ENCODE data around the gene CSRP3. TPM values are rescaled to one million over a fixed set of nuclear protein-coding genes. Genes with fewer than 3 reads are reported as not detected.

The CSRP3 gene
- total and polyA plus RNA-seq, 5 donors from 2014 or later: not detected

DNA sequence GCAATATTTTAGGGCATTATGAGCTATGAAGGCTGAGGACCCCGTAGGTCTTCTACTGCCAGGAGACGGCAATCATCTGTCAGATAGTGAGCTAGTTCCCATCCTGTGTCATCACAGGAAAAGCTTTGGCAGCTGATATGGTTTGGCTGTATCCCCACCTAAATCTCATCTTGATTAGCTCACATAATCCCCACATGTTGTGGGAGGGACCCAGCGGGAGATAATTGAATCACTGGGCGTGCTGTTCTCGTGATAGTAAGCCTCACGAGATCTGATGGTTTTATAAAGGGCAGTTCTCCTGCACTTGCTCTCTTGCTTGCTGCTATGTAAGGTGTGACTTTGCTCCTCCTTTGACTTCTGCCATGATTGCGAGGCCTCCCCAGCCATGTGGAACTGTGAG is 18.1 kb downstream of the CSRP3 start:
- H3K36me3 ChIP-seq (ENCODE audit: control insufficient read depth, insufficient read depth, low read length): no peaks in the 10 kb centered on the region
- H3K9me3 ChIP-seq (ENCODE audit: control insufficient read depth in 2 of 2, low read length in 2 of 2): no peaks in the 10 kb centered on the region
- H3K27ac Mint-ChIP-seq: no peak overlapping the region
- no peak overlapping the region for H3K27ac ChIP-seq (ENCODE audit: insufficient read depth, low read length, poor library complexity, severe bottlenecking)
- DNase-seq (no peak), ATAC-seq (ENCODE audit: low read depth in 2 of 2) (no peak)
- H3K9me3 Mint-ChIP-seq: no peaks in the 10 kb centered on the region
- H3K4me3 Mint-ChIP-seq: no peak overlapping the region
- no peaks in the 10 kb centered on the region for H3K4me1 Mint-ChIP-seq
- H3K27me3 ChIP-seq (ENCODE audit: control insufficient read depth, insufficient read depth, low read length): no peaks in the 10 kb centered on the region
- H3K4me3 ChIP-seq (ENCODE audit: low read depth, low read length): no peak overlapping the region
- H3K4me1 ChIP-seq (ENCODE audit: control insufficient read depth, insufficient read depth, low read length, poor library complexity, severe bottlenecking): no peaks in the 10 kb centered on the region
- no peaks in the 10 kb centered on the region for H3K27me3 Mint-ChIP-seq
- peaks cover 10% of the 10 kb centered on the region for H3K36me3 Mint-ChIP-seq

DNA sequence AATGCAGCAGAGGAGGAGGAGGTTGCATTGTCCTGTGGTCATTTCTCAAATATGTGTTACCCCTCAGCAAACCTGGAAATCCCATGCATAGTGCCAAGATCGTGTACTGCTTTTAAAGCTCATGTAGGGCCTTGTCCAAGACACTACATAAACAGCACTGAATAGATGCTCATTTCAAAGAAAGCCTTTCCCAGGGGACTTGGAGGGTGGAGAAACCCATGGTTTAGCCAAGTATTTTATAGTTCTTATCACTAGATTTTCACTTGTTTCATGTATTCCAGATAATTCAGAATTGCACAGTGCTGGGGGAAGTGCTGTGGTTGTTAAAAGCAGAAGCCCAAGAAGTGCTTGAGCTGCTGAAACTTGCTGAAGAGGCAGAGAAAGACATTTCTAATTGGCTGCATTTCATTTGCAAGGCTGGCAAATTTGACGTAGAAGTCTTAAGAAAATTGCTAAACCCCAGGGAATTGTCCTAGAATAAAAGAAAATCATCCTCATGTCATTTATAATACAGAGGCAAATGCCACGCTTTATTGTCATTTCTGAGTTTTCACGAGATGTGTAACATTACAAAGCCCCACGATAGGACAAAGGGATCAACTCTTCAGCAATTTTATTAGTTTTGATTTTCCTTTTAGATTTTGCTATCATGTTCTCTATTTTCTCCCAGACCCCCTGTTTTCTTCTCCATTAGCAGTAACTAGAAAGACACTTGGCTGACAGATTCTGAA is 20.1 kb downstream of the CSRP3 start:
- Mint-ChIP-seq H3K4me3 (no peak overlapping the region), H3K27ac (peak overlapping the region in 1 of 3 donors; percentile 4), H3K4me1 (peaks cover 0 to 8% (median under 1%) of the 10 kb centered on the region in 4 donors), H3K27me3 (no peaks in the 10 kb centered on the region), H3K9me3 (peaks cover 0 to 4% (median 0%) of the 10 kb centered on the region in 7 donors), H3K36me3 (peaks cover 23% of the 10 kb centered on the region)
- DNase-seq: no peak
- H3K27me3 ChIP-seq (ENCODE audit: control insufficient read depth, insufficient read depth, low read length): no peaks in the 10 kb centered on the region
- H3K4me3 ChIP-seq (ENCODE audit: low read depth, low read length): no peak overlapping the region
- no peaks in the 10 kb centered on the region for H3K4me1 ChIP-seq (ENCODE audit: control insufficient read depth, insufficient read depth, low read length, poor library complexity, severe bottlenecking)
- H3K36me3 ChIP-seq (ENCODE audit: control insufficient read depth, insufficient read depth, low read length): peaks cover 4% of the 10 kb centered on the region
- no peaks in the 10 kb centered on the region for H3K9me3 ChIP-seq (ENCODE audit: control insufficient read depth in 2 of 2, low read length in 2 of 2)
- no peak overlapping the region for H3K27ac ChIP-seq (ENCODE audit: insufficient read depth, low read length, poor library complexity, severe bottlenecking)
- no peak for ATAC-seq (ENCODE audit: low read depth in 2 of 2)

DNA sequence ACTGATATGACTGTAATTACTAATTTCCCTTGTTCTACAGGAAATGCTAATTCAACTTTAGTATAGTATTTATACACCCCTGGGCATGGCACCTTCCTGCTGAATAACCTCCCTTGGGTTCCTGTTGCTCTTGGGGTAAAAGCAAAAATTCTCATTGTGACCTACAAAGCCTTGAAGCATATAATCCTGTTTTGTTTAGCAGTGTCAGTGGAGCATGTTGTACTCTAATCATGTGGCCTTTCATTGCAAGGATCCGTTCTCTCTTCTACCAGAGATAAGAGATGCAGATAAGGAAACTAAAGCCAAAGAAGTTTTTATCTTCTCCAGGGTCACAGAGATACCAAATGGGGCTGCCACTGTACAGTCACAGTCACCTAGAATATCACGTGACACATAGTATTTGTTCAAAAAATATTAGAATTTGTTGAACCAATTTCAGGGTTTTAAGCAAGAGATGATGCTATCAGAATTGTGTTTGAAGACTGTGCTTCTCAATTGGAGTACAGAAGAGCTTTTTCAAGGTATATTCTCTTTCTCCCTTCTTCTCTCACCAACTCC is 25.1 kb downstream of the CSRP3 start:
- no peaks in the 10 kb centered on the region for H3K27me3 ChIP-seq (ENCODE audit: control insufficient read depth, insufficient read depth, low read length)
- DNase-seq (peak in 1 of 3 donors; percentile 9), ATAC-seq (ENCODE audit: low read depth in 2 of 2) (no peak)
- H3K36me3 ChIP-seq (ENCODE audit: control insufficient read depth, insufficient read depth, low read length): peaks cover 37% of the 10 kb centered on the region
- H3K27ac ChIP-seq (ENCODE audit: insufficient read depth, low read length, poor library complexity, severe bottlenecking): no peak overlapping the region
- no peaks in the 10 kb centered on the region for H3K9me3 ChIP-seq (ENCODE audit: control insufficient read depth in 2 of 2, low read length in 2 of 2)
- H3K27me3 Mint-ChIP-seq: no peaks in the 10 kb centered on the region
- no peak overlapping the region for H3K27ac Mint-ChIP-seq
- no peaks in the 10 kb centered on the region for H3K4me1 ChIP-seq (ENCODE audit: control insufficient read depth, insufficient read depth, low read length, poor library complexity, severe bottlenecking)
- H3K4me3 ChIP-seq (ENCODE audit: low read depth, low read length): no peak overlapping the region
- H3K4me1 Mint-ChIP-seq: peaks cover 0 to 15% (median 7%) of the 10 kb centered on the region in 4 donors
- peaks cover 0 to 4% (median 0%) of the 10 kb centered on the region in 7 donors for H3K9me3 Mint-ChIP-seq
- H3K36me3 Mint-ChIP-seq: peaks cover 52% of the 10 kb centered on the region
- no peak overlapping the region for H3K4me3 Mint-ChIP-seq

DNA sequence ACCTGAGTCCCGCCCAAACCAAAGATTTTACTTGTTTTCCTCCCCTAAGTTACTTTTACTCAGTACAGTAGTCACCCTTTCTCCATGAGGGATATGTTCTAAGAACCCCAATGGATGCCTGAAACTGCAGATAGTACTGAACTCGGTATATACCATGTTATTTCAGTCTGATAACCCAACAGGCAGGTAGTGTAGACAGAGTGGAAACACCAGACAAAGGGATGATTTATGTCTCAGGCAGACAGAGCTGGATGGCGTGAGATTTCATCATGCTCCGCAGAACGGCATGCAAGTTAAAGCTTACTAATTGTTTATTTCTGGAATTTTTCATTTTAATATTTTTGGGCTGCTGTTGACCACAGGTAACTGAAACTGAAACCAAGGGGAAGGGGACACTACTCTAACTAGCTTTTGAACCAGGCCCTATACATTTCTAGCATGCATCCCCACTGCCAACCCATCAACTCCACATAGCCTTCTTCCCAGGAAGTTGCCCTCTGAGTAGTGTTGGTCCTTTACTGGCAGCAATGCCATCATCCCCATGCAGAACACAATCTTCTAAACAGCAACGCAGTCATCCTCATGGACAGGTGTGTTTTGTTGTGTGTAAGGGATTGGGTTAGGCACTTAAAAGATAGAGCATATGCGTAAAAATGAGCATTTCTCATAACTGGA is 27.7 kb downstream of the CSRP3 start:
- H3K4me1 ChIP-seq (ENCODE audit: control insufficient read depth, insufficient read depth, low read length, poor library complexity, severe bottlenecking): no peaks in the 10 kb centered on the region
- peaks cover 57% of the 10 kb centered on the region for H3K36me3 ChIP-seq (ENCODE audit: control insufficient read depth, insufficient read depth, low read length)
- H3K27ac ChIP-seq (ENCODE audit: insufficient read depth, low read length, poor library complexity, severe bottlenecking): no peak overlapping the region
- Mint-ChIP-seq H3K9me3 (peaks cover 0 to 4% (median 0%) of the 10 kb centered on the region in 7 donors), H3K4me1 (peaks cover 0 to 15% (median 7%) of the 10 kb centered on the region in 4 donors), H3K4me3 (no peak overlapping the region), H3K27me3 (no peaks in the 10 kb centered on the region), H3K27ac (peak overlapping the region in 1 of 3 donors; percentile 33), H3K36me3 (peaks cover 62% of the 10 kb centered on the region)
- no peaks in the 10 kb centered on the region for H3K27me3 ChIP-seq (ENCODE audit: control insufficient read depth, insufficient read depth, low read length)
- H3K9me3 ChIP-seq (ENCODE audit: control insufficient read depth in 2 of 2, low read length in 2 of 2): no peaks in the 10 kb centered on the region
- DNase-seq (no peak), ATAC-seq (ENCODE audit: low read depth in 2 of 2) (no peak)
- H3K4me3 ChIP-seq (ENCODE audit: low read depth, low read length): no peak overlapping the region

- H3K27me3 ChIP-seq (ENCODE audit: control insufficient read depth, insufficient read depth, low read length): no peaks in the 10 kb centered on the region
- H3K36me3 ChIP-seq (ENCODE audit: control insufficient read depth, insufficient read depth, low read length): peaks cover 67% of the 10 kb centered on the region
- H3K27ac ChIP-seq (ENCODE audit: insufficient read depth, low read length, poor library complexity, severe bottlenecking): no peak overlapping the region
- no peaks in the 10 kb centered on the region for H3K27me3 Mint-ChIP-seq
- H3K27ac Mint-ChIP-seq: no peak overlapping the region
- DNase-seq (no peak), ATAC-seq (ENCODE audit: low read depth in 2 of 2) (no peak)
- no peak overlapping the region for H3K4me3 Mint-ChIP-seq
- no peaks in the 10 kb centered on the region for H3K9me3 Mint-ChIP-seq
- peaks cover 0 to 13% (median 7%) of the 10 kb centered on the region in 4 donors for H3K4me1 Mint-ChIP-seq
- H3K36me3 Mint-ChIP-seq: peaks cover 67% of the 10 kb centered on the region
- H3K4me3 ChIP-seq (ENCODE audit: low read depth, low read length): no peak overlapping the region
- no peaks in the 10 kb centered on the region for H3K9me3 ChIP-seq (ENCODE audit: control insufficient read depth in 2 of 2, low read length in 2 of 2)
- H3K4me1 ChIP-seq (ENCODE audit: control insufficient read depth, insufficient read depth, low read length, poor library complexity, severe bottlenecking): no peaks in the 10 kb centered on the region
These were observed 28.6 kb downstream of the CSRP3 start for GRCh38 chr11:19173004-19173689.

DNA sequence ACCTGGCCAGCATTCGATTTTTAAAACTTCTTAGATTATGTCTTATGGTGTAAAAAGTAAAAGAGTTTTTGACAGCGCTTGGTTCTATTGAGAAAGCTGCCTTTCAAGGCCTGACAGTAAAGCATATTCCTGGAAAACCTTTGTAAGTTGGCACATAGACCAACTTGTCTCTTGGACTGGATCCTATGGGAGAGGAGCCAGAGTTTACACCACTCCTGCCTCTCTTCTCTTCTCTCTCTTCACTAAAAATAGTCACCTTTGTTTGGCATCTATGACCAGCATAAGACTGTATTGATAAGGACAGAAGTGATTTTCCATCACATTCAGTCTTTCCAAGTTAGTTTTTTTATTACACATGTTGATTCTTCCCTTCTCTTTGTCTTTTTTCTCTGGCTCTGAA is 33.7 kb downstream of the CSRP3 start:
- Mint-ChIP-seq H3K9me3 (no peaks in the 10 kb centered on the region), H3K36me3 (peaks cover 77% of the 10 kb centered on the region), H3K4me3 (no peak overlapping the region), H3K27me3 (no peaks in the 10 kb centered on the region), H3K27ac (no peak overlapping the region), H3K4me1 (peaks cover 0 to 3% (median 1%) of the 10 kb centered on the region in 4 donors)
- Histone ChIP-seq H3K27me3 (ENCODE audit: control insufficient read depth, insufficient read depth, low read length) (no peaks in the 10 kb centered on the region), H3K4me1 (ENCODE audit: control insufficient read depth, insufficient read depth, low read length, poor library complexity, severe bottlenecking) (no peaks in the 10 kb centered on the region), H3K36me3 (ENCODE audit: control insufficient read depth, insufficient read depth, low read length) (peaks cover 77% of the 10 kb centered on the region), H3K4me3 (ENCODE audit: low read depth, low read length) (no peak overlapping the region), H3K27ac (ENCODE audit: insufficient read depth, low read length, poor library complexity, severe bottlenecking) (no peak overlapping the region), H3K9me3 (ENCODE audit: control insufficient read depth in 2 of 2, low read length in 2 of 2) (no peaks in the 10 kb centered on the region)
- ATAC-seq (ENCODE audit: low read depth in 2 of 2): no peak
- DNase-seq: no peak

GRCh38 chr11:19164881-19165280 is 36.9 kb downstream of the CSRP3 start:
- H3K9me3 ChIP-seq (ENCODE audit: control insufficient read depth in 2 of 2, low read length in 2 of 2): no peaks in the 10 kb centered on the region
- no peak overlapping the region for H3K4me3 ChIP-seq (ENCODE audit: low read depth, low read length)
- peaks cover 50% of the 10 kb centered on the region for H3K36me3 ChIP-seq (ENCODE audit: control insufficient read depth, insufficient read depth, low read length)
- H3K27me3 ChIP-seq (ENCODE audit: control insufficient read depth, insufficient read depth, low read length): no peaks in the 10 kb centered on the region
- H3K27me3 Mint-ChIP-seq: no peaks in the 10 kb centered on the region
- H3K36me3 Mint-ChIP-seq: peaks cover 80% of the 10 kb centered on the region
- H3K4me1 Mint-ChIP-seq: peaks cover 0 to 8% (median 7%) of the 10 kb centered on the region in 4 donors
- H3K9me3 Mint-ChIP-seq: no peaks in the 10 kb centered on the region
- H3K4me1 ChIP-seq (ENCODE audit: control insufficient read depth, insufficient read depth, low read length, poor library complexity, severe bottlenecking): no peaks in the 10 kb centered on the region
- H3K4me3 Mint-ChIP-seq: no peak overlapping the region
- H3K27ac ChIP-seq (ENCODE audit: insufficient read depth, low read length, poor library complexity, severe bottlenecking): no peak overlapping the region
- ATAC-seq (ENCODE audit: low read depth in 2 of 2): no peak
- H3K27ac Mint-ChIP-seq: no peak overlapping the region
- no peak for DNase-seq
